Heart left ventricle (tissue), 13 donors: ENCODE results near the gene ATF4.

Source experiments
- POLR2A ChIP-seq, 2 donors: fragments of 450-650 bp; IDR thresholded peaks; one replicate each; pipeline ENCODE4 v1.6.1; 2017; ENCODE audit warnings: antibody characterized with exemption in 2 of 2, mild to moderate bottlenecking in 2 of 2, moderate library complexity in 2 of 2
- TF ChIP-seq, protein P1 (sequence below), 12 donors: fragments of 200-600 bp; sonication (generic) in 4 of 12; IDR thresholded peaks; one replicate each; pipeline versions ENCODE4 v1.5.0 to v1.8.0; 2018 to 2022; ENCODE audit warnings: antibody characterized with exemption in 12 of 12, mild to moderate bottlenecking in 5 of 12
- donor health status: ischemic (EF 13 %, LVEDD 7.1; RV severe dilation, severe dysfunction).
- donor health status: DM: no; HTN: yes; CAD: no.
- donor health status: DM: no; HTN: no; CAD: no.
- donor health status: ischemic (EF 25% LVEDD 6.9; RV normal size, moderate dysfunction).
- donor health status: ischemic (EF 25% LVEDD 5.7; RV mildly dilated, moderate dysfunction).
- donor health status: ischemic (EF 35%, LVEDD 5.7; RV mildly dilated, moderate dysfunction).
- donor health status: nonischemic (EF 11% LVEDD 7.7; RV severe dilation, severe dysfunction).
- donor health status: DM: yes; HTN: yes; CAD: no.
- donor health status: PGD.
- donor health status: ischemic (EF 29% LVEDD 5.4; RV normal size, mild dysfunction).
- donor health status: nonischemic (EF 23%, LVEDD 6.1; RV moderate dilation, normal function).

DNA sequence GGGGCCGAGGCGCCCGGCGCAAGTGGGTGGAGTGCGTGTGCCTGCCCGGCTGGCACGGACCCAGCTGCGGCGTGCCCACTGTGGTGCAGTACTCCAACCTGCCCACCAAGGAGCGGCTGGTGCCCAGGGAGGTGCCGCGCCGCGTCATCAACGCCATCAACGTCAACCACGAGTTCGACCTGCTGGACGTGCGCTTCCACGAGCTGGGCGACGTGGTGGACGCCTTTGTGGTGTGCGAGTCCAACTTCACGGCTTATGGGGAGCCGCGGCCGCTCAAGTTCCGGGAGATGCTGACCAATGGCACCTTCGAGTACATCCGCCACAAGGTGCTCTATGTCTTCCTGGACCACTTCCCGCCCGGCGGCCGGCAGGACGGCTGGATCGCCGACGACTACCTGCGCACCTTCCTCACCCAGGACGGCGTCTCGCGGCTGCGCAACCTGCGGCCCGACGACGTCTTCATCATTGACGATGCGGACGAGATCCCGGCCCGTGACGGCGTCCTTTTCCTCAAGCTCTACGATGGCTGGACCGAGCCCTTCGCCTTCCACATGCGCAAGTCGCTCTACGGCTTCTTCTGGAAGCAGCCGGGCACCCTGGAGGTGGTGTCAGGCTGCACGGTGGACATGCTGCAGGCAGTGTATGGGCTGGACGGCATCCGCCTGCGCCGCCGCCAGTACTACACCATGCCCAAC is 32.4 kb upstream of the ATF4 start:
- TF ChIP-seq, protein P1, sequence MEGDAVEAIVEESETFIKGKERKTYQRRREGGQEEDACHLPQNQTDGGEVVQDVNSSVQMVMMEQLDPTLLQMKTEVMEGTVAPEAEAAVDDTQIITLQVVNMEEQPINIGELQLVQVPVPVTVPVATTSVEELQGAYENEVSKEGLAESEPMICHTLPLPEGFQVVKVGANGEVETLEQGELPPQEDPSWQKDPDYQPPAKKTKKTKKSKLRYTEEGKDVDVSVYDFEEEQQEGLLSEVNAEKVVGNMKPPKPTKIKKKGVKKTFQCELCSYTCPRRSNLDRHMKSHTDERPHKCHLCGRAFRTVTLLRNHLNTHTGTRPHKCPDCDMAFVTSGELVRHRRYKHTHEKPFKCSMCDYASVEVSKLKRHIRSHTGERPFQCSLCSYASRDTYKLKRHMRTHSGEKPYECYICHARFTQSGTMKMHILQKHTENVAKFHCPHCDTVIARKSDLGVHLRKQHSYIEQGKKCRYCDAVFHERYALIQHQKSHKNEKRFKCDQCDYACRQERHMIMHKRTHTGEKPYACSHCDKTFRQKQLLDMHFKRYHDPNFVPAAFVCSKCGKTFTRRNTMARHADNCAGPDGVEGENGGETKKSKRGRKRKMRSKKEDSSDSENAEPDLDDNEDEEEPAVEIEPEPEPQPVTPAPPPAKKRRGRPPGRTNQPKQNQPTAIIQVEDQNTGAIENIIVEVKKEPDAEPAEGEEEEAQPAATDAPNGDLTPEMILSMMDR (IDR thresholded peaks at IDR 0.05) = no peak
- TF ChIP-seq POLR2A (IDR thresholded peaks at IDR 0.05) = no peak
